Dendritic cell treated with granulocyte-macrophage colony-stimulating factor and Interleukin-4, amounts not matched to agents 40 ng/mL and 50 ng/mL, for 4 days (primary cell): ENCODE results near the gene MYO5C.
"Not testable (repeated sequence)": the region's sequence is repeated elsewhere in the genome, so short reads cannot be mapped to it uniquely, and the experiment has no call there.

Experiments used
- H3K27ac Mint-ChIP-seq: one replicate; pipeline ENCODE4 v1.8.0; 2022; ENCODE audit warnings: mild to moderate bottlenecking, mixed read lengths
- H3K27me3 Mint-ChIP-seq: one replicate; pipeline ENCODE4 v1.8.0; 2022; ENCODE audit warnings: mild to moderate bottlenecking, mixed read lengths
- H3K36me3 Mint-ChIP-seq: one replicate; pipeline ENCODE4 v1.8.0; 2022; ENCODE audit warnings: low read depth, mixed read lengths
- H3K4me1 Mint-ChIP-seq: one replicate; pipeline ENCODE4 v1.8.0; 2022; ENCODE audit warnings: low read depth, mixed read lengths
- H3K4me3 Mint-ChIP-seq: one replicate; pipeline ENCODE4 v1.8.0; 2022; ENCODE audit warnings: mild to moderate bottlenecking, moderate library complexity, mixed read lengths
- H3K9me3 Mint-ChIP-seq: one replicate; pipeline ENCODE4 v1.8.0; 2022; ENCODE audit warnings: mixed read lengths
- intact Hi-C: fragments of 100-400 bp; cut with micrococcal nuclease; formaldehyde crosslinking; loops from one replicate; pipeline ENCODE4 v1.15.0; 2022

MYO5C gene

DNA sequence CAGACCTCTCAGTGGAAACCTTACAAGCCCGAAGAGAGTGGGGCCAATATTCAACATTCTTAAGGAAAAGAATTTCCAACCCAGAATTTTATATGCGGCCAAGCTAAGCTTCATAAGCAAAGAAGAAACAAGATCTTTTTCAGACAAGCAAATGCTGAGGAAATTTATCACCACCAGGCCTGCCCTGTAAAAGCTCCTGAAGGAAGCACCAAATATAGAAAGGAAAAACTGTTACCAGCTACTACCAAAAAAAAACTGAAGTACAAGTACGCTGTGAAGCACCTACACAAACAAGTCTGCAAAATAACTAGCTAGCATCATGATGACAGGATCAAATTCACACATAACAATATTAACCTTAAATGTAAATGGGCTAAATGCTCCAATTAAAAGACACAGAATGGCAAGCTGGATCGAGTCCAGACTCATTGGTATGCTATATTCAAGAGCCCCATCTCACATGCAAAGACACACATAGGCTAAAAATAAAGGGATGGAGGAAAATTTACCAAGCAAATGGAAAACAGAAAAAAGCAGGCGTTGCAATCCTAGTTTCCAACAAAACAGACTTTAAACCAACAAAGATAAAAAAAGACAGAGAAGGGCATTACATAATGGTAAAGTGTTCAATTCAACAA, 130.0 kb downstream of the MYO5C start:
- H3K36me3 Mint-ChIP-seq, H3K4me1 Mint-ChIP-seq, intact Hi-C loops, H3K9me3 Mint-ChIP-seq, H3K27ac Mint-ChIP-seq, H3K27me3 Mint-ChIP-seq, H3K4me3 Mint-ChIP-seq: not testable (repeated sequence)

GRCh38 chr15:52164631-52165265, 130.9 kb downstream of the MYO5C start:
- Mint-ChIP-seq H3K4me1 (no peaks in the 10 kb centered on the region), H3K4me3 (no peak overlapping the region), H3K27me3 (no peaks in the 10 kb centered on the region), H3K36me3 (no peaks in the 10 kb centered on the region), H3K9me3 (no peaks in the 10 kb centered on the region), H3K27ac (no peak overlapping the region)
- intact Hi-C loops: no loop called here

GRCh38 chr15:52163321-52164190, 132.0 kb downstream of the MYO5C start:
- intact Hi-C loops: no loop called here
- H3K9me3 Mint-ChIP-seq: no peaks in the 10 kb centered on the region
- H3K4me1 Mint-ChIP-seq: no peaks in the 10 kb centered on the region
- H3K27ac Mint-ChIP-seq: no peak overlapping the region
- H3K4me3 Mint-ChIP-seq: no peak overlapping the region
- H3K27me3 Mint-ChIP-seq: no peaks in the 10 kb centered on the region
- no peaks in the 10 kb centered on the region for H3K36me3 Mint-ChIP-seq

DNA sequence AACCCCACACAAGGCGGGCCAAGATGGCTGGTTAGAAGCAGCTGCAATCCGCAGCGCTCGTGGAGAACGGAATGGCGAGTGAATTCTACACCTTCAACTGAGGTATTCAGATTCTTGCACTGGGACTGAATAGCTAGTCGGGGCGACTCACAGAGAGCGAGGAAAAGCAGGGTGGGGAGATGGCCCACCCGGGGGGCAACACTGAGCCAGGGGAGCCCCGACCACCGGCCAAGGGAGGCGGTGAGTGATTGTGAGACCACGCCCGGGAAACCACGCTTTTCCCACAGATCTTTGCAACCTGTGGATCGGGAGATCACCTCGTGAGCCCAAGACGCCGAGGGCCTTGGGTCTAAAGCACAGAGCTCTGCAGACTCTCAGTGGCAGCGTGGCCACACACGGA, 132.7 kb downstream of the MYO5C start:
- no peak overlapping the region for H3K4me3 Mint-ChIP-seq
- H3K27me3 Mint-ChIP-seq: no peaks in the 10 kb centered on the region
- intact Hi-C loops: no loop called here
- H3K9me3 Mint-ChIP-seq: no peaks in the 10 kb centered on the region
- H3K36me3 Mint-ChIP-seq: no peaks in the 10 kb centered on the region
- H3K27ac Mint-ChIP-seq: no peak overlapping the region
- no peaks in the 10 kb centered on the region for H3K4me1 Mint-ChIP-seq

DNA sequence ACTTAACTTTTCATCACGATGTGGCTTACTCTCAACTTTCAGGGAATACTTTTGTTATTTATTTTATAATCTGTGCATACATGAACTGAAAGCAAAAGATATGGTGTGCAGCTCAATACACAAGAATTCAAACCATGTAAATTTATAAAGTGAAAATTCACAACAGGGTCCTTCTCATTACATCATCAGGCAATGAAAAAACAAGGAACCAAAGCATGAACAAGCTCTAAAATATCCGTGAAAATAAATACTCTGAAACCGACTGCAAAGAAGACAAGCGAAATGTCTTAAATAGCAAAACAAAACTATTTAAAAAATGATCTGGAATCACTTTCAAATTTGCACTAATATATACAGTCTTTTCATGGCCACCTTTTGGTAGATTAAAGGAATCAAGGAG, 133.3 kb downstream of the MYO5C start:
- Mint-ChIP-seq H3K27me3 (no peaks in the 10 kb centered on the region), H3K4me3 (no peak overlapping the region), H3K9me3 (no peaks in the 10 kb centered on the region), H3K36me3 (no peaks in the 10 kb centered on the region), H3K27ac (no peak overlapping the region), H3K4me1 (no peaks in the 10 kb centered on the region)
- intact Hi-C loops: no loop called here

- H3K9me3 Mint-ChIP-seq: no peaks in the 10 kb centered on the region
- no peak overlapping the region for H3K4me3 Mint-ChIP-seq
- no peak overlapping the region for H3K27ac Mint-ChIP-seq
- intact Hi-C loops: no loop called here
- no peaks in the 10 kb centered on the region for H3K27me3 Mint-ChIP-seq
- no peaks in the 10 kb centered on the region for H3K36me3 Mint-ChIP-seq
- H3K4me1 Mint-ChIP-seq: no peaks in the 10 kb centered on the region
Observed at GRCh38 chr15:52161406-52161966, 134.1 kb downstream of the MYO5C start.

DNA sequence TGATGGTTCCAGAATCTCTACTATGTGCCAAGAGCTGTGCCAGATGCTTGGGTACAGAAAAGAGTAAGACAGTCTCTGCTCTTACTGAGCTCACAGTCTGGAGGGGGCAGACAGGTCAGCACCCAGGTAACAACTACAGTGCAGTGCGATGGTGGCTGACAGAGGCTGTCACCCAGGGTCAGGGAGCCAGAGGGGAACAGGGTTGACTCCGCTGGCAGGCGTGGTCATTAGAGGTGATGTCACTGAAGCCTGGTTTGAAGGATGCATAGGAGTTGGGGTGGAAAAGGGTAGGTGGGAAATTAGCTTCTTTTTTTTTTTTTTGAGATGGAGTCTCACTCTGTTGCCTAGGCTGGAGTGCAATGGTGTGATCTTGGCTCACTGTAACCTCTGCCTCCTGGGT, 136.0 kb downstream of the MYO5C start:
- Mint-ChIP-seq H3K4me3 (no peak overlapping the region), H3K36me3 (no peaks in the 10 kb centered on the region), H3K27me3 (no peaks in the 10 kb centered on the region), H3K4me1 (peaks cover 6% of the 10 kb centered on the region), H3K9me3 (no peaks in the 10 kb centered on the region), H3K27ac (no peak overlapping the region)
- intact Hi-C loops: no loop called here

DNA sequence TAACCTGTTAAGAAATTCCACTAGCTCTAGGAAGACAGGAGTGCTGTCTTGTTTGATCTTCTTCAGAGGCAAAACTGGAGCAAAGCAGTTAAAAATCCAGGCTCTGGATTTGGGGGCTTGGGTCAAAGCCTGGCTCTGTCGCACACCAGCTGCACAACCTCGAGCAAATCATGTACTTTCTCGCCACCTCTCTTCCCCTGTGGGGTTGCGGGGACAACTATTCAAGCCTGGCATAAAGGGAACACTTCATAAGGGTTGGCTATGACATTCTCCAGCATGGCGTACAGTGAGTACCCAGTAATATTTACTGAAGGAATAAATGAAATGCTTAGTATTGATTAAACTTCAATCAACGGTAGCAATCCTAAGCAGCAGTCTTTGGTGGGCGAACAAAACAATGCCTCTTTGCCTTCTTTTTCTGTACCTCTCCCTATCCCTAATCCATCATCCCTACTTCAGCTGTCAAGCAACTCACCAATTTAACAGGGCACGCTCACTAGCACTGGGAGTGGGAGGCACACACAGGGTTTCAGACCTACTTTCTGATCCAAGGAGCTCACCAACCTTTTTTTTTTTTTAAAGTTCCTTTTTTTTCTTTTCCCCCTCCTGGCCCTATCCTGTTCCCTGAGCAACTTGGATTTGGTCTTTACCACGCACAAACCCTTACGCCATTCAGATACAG, 137.4 kb downstream of the MYO5C start:
- Mint-ChIP-seq H3K27ac (no peak overlapping the region), H3K9me3 (no peaks in the 10 kb centered on the region), H3K27me3 (no peaks in the 10 kb centered on the region), H3K4me1 (peaks cover 9% of the 10 kb centered on the region), H3K36me3 (no peaks in the 10 kb centered on the region), H3K4me3 (no peak overlapping the region)
- intact Hi-C loops: no loop called here

DNA sequence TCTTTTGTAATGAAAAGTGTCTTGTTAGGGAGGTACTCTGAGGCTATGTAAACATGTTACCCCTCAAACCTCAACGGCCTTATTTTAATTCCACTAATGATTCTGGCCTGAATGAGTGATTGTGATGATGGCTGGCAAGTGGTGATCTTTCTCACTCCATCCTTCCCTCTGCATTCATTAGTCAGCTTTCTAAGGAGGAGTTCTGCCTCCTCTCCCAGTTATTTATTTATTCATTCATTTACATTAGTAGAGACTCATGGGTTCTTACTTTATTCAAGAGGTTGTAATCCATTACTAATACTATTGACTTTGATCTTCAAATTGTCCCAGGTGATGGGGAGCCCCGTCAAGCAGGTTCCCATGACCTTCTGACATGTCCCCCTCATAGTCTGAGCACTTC, 139.7 kb downstream of the MYO5C start:
- no peak overlapping the region for H3K27ac Mint-ChIP-seq
- intact Hi-C loops: no loop called here
- peaks cover 9% of the 10 kb centered on the region for H3K4me1 Mint-ChIP-seq
- no peaks in the 10 kb centered on the region for H3K36me3 Mint-ChIP-seq
- no peaks in the 10 kb centered on the region for H3K9me3 Mint-ChIP-seq
- H3K4me3 Mint-ChIP-seq: no peak overlapping the region
- H3K27me3 Mint-ChIP-seq: no peaks in the 10 kb centered on the region

DNA sequence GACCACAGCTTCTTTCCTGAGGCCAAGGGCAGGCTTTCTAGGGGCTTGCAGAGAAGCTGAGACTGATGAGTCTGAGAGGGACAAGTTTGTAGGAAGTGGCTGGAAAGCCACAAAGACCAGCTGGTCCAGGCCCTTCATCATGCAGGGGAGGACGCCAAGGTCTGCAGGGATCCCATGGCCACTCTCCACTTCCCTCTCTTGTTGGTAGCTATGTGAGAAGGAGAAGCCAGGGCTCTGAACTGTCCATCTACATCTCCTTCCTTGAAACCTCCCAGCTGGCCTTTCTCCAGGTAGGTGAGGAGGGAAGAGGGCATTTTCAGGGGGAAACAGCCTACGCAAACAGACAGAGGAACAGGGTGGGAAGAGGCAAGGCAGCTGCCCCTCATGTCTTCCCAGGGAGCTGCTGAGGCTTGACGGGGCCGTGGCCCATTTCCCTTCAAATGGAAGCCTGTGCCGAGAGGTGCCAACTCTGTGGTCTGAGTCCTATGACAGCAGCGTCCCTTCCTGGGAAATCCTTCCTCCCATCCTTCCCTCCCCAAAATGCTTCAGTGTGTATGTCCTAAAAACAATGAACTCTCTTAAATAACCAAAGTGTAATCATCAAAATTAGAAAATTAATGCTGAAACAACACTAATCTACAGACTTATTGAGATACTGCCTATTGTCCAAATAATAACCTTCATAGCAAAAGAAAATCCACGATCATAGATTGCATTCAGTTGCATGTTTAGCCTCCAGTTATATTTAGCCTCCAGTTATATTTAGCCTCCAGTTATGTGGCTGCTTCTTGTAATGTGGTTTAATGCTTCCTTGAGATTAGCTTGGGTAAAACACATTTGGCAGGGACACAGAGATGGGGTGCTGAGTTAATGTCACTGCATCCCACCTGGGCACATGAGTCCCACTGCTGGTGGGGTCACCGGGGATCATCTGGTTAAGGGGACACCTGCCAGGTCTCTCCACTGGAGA, 140.4 kb downstream of the MYO5C start:
- H3K27me3 Mint-ChIP-seq: no peaks in the 10 kb centered on the region
- no peaks in the 10 kb centered on the region for H3K36me3 Mint-ChIP-seq
- no peak overlapping the region for H3K27ac Mint-ChIP-seq
- no peak overlapping the region for H3K4me3 Mint-ChIP-seq
- peaks cover 9% of the 10 kb centered on the region for H3K4me1 Mint-ChIP-seq
- intact Hi-C loops: no loop called here
- no peaks in the 10 kb centered on the region for H3K9me3 Mint-ChIP-seq

- Mint-ChIP-seq H3K9me3 (no peaks in the 10 kb centered on the region), H3K4me3 (no peak overlapping the region), H3K36me3 (no peaks in the 10 kb centered on the region), H3K4me1 (peaks cover 9% of the 10 kb centered on the region), H3K27me3 (no peaks in the 10 kb centered on the region), H3K27ac (no peak overlapping the region)
- intact Hi-C loops: no loop called here
Observed at GRCh38 chr15:52153900-52154895, 141.4 kb downstream of the MYO5C start.

DNA sequence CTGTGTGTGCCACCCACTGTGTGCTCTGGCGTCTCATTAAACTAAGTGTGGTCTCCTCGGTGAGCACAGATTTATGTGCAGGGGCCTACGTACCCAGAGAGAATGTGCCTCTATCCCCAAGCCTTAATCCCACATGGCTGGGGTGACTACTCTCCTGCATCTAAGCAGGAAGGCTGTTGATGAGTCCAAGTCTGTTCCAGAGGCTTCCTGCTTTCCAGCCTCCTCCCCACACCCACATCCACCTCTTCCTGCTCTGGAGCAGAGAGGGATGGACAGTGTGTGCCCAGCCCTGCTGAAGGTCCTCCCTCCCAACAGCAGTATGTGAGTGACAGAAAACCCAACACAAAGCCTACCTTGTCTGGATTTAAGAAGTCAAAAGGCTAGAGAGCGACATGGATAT, 144.3 kb downstream of the MYO5C start:
- intact Hi-C loops: no loop called here
- no peaks in the 10 kb centered on the region for H3K9me3 Mint-ChIP-seq
- no peaks in the 10 kb centered on the region for H3K27me3 Mint-ChIP-seq
- no peaks in the 10 kb centered on the region for H3K36me3 Mint-ChIP-seq
- no peak overlapping the region for H3K27ac Mint-ChIP-seq
- H3K4me1 Mint-ChIP-seq: peaks cover 9% of the 10 kb centered on the region
- no peak overlapping the region for H3K4me3 Mint-ChIP-seq
